ENCODE data around the gene PPP1R1C. TPM values are rescaled to one million over a fixed set of nuclear protein-coding genes. Genes with fewer than 3 reads are reported as not detected.

Gene PPP1R1C
- total and polyA plus RNA-seq, 2 donors (not counting 1 experiment from before 2014, with no cell fraction given) = not detected

DNA sequence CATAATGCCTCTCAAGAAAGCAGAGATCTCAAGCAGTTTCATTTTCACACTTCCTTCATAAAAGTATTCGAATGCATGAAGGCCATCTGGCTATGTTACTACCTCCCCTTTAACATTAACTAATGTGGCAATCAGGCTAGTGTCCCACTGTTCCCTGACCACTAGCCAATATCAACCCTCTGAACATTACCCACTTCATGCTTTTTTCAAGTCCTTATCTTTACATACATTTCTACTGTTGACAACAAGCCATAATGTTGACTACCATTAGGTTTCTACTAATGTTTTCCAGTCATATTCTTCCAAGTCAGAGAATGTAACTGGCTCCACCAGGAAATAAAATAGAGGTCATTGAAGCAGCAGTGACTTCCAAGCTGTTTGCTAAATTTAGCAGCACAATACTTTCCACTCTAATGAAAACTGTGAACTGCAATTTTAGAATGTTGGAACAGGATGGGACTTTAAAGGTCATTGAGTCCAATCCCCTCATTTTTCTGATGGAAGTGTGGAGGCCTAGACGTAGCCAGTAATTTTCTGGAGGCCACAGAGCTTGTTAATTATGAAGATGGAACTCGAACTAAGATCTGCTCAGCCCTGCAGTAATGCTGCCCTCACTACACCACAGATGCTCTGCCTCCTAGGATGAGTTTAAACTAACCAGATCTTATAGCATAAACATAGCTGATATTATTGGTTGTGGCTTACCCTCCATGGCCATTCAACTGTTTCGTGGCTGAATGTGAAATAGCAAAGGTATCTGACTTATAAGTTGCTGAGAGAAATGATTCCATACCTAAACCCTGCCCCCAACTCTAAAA, 630 bp upstream of the PPP1R1C start:
- Mint-ChIP-seq H3K27me3 (no peaks in the 10 kb centered on the region), H3K9me3 (ENCODE audit: insufficient read depth) (no peaks in the 10 kb centered on the region), H3K27ac (no peak overlapping the region), H3K4me1 (no peaks in the 10 kb centered on the region), H3K4me3 (no peak overlapping the region)
- Histone ChIP-seq H3K4me3 (ENCODE audit: control extremely low read depth in 1 of 5, extremely low read depth in 1 of 5, insufficient read depth in 1 of 5, low read depth in 2 of 5, low read length in 4 of 5) (no peak overlapping the region), H4K20me1 (ENCODE audit: control insufficient read depth, insufficient read depth, low read length, poor library complexity, severe bottlenecking) (no peaks in the 10 kb centered on the region), H3K4me1 (ENCODE audit: control insufficient read depth in 2 of 2, insufficient read depth in 2 of 2, low read length in 2 of 2) (no peaks in the 10 kb centered on the region), H2AFZ (ENCODE audit: insufficient read depth, low read depth, low read length, poor library complexity, severe bottlenecking) (no peak overlapping the region), H3K27ac (ENCODE audit: low read length in 2 of 2) (no peak overlapping the region), H3K9me3 (ENCODE audit: control extremely low read depth in 1 of 3, control insufficient read depth in 2 of 3, insufficient read depth in 1 of 3, low read length in 2 of 3) (no peaks in the 10 kb centered on the region), H3K27me3 (replicated peaks in 1 of 4; ENCODE audit: control extremely low read depth in 1 of 4, control insufficient read depth in 3 of 4, insufficient read depth in 4 of 4, low read length in 3 of 4) (no peaks in the 10 kb centered on the region), H3K36me3 (replicated peaks in 1 of 2; ENCODE audit: control extremely low read depth in 1 of 2, control insufficient read depth in 1 of 2, extremely low read depth in 1 of 2, insufficient read depth in 2 of 2, low read length in 1 of 2) (no peaks in the 10 kb centered on the region), H3K4me2 (replicated peaks; ENCODE audit: low read depth, low read length, poor library complexity, severe bottlenecking) (no peak overlapping the region), H3K79me2 (ENCODE audit: control insufficient read depth, insufficient read depth, low read length) (no peaks in the 10 kb centered on the region), H3K9ac (ENCODE audit: low read length) (no peak overlapping the region)
- ATAC-seq (ENCODE audit: low read depth) (no peak), DNase-seq (no peak)
- CTCF ChIA-PET = no interaction called here
- POLR2A ChIA-PET = no interaction called here
- WGBS (ENCODE audit: insufficient coverage) = 73% methylated on average over 3 of the region's 4 CpGs
- TF ChIP-seq, protein P1, sequence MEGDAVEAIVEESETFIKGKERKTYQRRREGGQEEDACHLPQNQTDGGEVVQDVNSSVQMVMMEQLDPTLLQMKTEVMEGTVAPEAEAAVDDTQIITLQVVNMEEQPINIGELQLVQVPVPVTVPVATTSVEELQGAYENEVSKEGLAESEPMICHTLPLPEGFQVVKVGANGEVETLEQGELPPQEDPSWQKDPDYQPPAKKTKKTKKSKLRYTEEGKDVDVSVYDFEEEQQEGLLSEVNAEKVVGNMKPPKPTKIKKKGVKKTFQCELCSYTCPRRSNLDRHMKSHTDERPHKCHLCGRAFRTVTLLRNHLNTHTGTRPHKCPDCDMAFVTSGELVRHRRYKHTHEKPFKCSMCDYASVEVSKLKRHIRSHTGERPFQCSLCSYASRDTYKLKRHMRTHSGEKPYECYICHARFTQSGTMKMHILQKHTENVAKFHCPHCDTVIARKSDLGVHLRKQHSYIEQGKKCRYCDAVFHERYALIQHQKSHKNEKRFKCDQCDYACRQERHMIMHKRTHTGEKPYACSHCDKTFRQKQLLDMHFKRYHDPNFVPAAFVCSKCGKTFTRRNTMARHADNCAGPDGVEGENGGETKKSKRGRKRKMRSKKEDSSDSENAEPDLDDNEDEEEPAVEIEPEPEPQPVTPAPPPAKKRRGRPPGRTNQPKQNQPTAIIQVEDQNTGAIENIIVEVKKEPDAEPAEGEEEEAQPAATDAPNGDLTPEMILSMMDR (IDR thresholded peaks at IDR 0.05) = no peak
- TF ChIP-seq EZH2 (IDR thresholded peaks at IDR 0.05; ENCODE audit: borderline replicate concordance, insufficient read depth, low read depth, low read length, poor library complexity, severe bottlenecking) = no peak
- intact Hi-C loops (cut with micrococcal nuclease) = no loop called here

DNA sequence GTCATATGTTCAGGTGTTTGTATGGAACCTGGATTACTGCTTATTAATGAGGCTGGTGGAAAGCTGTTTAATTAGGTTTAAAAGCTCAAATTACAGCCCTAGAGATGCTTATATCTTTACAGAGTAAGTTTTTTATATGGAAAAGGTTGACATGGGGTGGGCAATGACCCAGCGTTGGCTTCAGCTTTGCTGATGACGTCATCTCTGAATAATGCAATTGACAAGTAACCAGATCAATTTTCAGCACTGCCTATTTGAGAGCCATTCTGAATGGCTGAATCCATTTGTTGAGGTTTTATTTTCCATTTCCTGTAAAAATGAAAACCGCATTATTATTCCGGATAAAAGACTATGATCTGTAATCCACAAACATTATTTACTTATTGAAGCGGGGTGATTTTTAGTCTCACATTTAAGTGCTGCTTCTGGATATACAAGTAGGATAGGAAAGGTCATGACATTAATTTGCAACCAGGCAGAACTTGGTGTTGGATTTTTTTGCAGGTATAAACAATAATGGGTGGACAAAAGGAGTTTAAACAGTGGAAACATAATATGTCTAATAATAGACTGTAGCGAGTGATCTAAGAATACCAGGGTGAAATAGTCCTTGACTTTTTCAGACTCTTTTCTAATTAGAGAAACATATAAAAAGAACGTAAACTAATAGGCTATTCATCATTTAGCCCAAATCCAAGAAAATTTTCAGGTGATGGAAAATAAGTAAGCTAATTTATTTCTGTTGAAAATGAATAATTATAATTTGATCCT, 2.7 kb downstream of the PPP1R1C start:
- Histone ChIP-seq H2AFZ (ENCODE audit: insufficient read depth, low read depth, low read length, poor library complexity, severe bottlenecking) (no peak overlapping the region), H3K4me1 (ENCODE audit: control insufficient read depth in 2 of 2, insufficient read depth in 2 of 2, low read length in 2 of 2) (peaks cover 0 to 4% of the 10 kb centered on the region in 2 donors), H3K79me2 (ENCODE audit: control insufficient read depth, insufficient read depth, low read length) (no peaks in the 10 kb centered on the region), H3K27me3 (replicated peaks in 1 of 4; ENCODE audit: control extremely low read depth in 1 of 4, control insufficient read depth in 3 of 4, insufficient read depth in 4 of 4, low read length in 3 of 4) (no peaks in the 10 kb centered on the region), H3K27ac (ENCODE audit: low read length in 2 of 2) (no peak overlapping the region), H3K4me3 (ENCODE audit: control extremely low read depth in 1 of 5, extremely low read depth in 1 of 5, insufficient read depth in 1 of 5, low read depth in 2 of 5, low read length in 4 of 5) (no peak overlapping the region), H4K20me1 (ENCODE audit: control insufficient read depth, insufficient read depth, low read length, poor library complexity, severe bottlenecking) (no peaks in the 10 kb centered on the region), H3K4me2 (replicated peaks; ENCODE audit: low read depth, low read length, poor library complexity, severe bottlenecking) (no peak overlapping the region), H3K36me3 (replicated peaks in 1 of 2; ENCODE audit: control extremely low read depth in 1 of 2, control insufficient read depth in 1 of 2, extremely low read depth in 1 of 2, insufficient read depth in 2 of 2, low read length in 1 of 2) (no peaks in the 10 kb centered on the region), H3K9me3 (ENCODE audit: control extremely low read depth in 1 of 3, control insufficient read depth in 2 of 3, insufficient read depth in 1 of 3, low read length in 2 of 3) (no peaks in the 10 kb centered on the region), H3K9ac (ENCODE audit: low read length) (no peak overlapping the region)
- ATAC-seq (ENCODE audit: low read depth) = no peak
- intact Hi-C loops (cut with micrococcal nuclease) = no loop called here
- DNase-seq = no peak
- ChIA-PET CTCF (no interaction called here), POLR2A (no interaction called here)
- Mint-ChIP-seq H3K4me3 (no peak overlapping the region), H3K4me1 (peaks cover 15% of the 10 kb centered on the region), H3K27me3 (no peaks in the 10 kb centered on the region), H3K9me3 (ENCODE audit: insufficient read depth) (no peaks in the 10 kb centered on the region), H3K27ac (no peak overlapping the region)
- WGBS (ENCODE audit: insufficient coverage) = 100% methylated on average over 2 of the region's 7 CpGs
- TF ChIP-seq, protein P1 (IDR thresholded peaks at IDR 0.05) = no peak
- TF ChIP-seq EZH2 (IDR thresholded peaks at IDR 0.05; ENCODE audit: borderline replicate concordance, insufficient read depth, low read depth, low read length, poor library complexity, severe bottlenecking) = no peak
